SU-DHL-6 (cell line): ENCODE measurements around the gene NELL2.

Experiments used
- CTCF ChIP-seq: fragments of 200-600 bp; sonication (generic); IDR thresholded peaks from one replicate; pipeline ENCODE4 v1.5.1; 2017; ENCODE audit warnings: antibody characterized with exemption, mild to moderate bottlenecking, low read length, moderate library complexity; ENCODE audit not compliant: insufficient read depth, poor library complexity, severe bottlenecking
- EZH2phosphoT487 ChIP-seq: fragments of 200-600 bp; sonication (generic), shearing (Covaris generic); conservative IDR thresholded peaks from 2 replicates; pipeline ENCODE4 v1.6.1; 2018; ENCODE audit warnings: mild to moderate bottlenecking, antibody characterized with exemption, low read length, moderate library complexity, mixed read lengths

- TF ChIP-seq CTCF, result no peak
- no peak for TF ChIP-seq EZH2phosphoT487
Observed at GRCh38 chr12:44819884-44820283, 56.2 kb downstream of the NELL2 start.
